ENCODE data around the gene C9orf85.
"Not testable (repeated sequence)": the region's sequence is repeated elsewhere in the genome, so short reads cannot be mapped to it uniquely, and the experiment has no call there.

The C9orf85 gene

GRCh38 chr9:71911061-71911907 is at the start of gene C9orf85, which contains the start of gene ABHD17B:
Gene C9orf85, plus strand, starts transcription at chr9:71911639. Its CDS starts 96 bp downstream, at chr9:71911735.
Gene ABHD17B, minus strand, starts transcription at chr9:71911193. Its CDS starts 36,113 bp downstream, at chr9:71875080.
- ATAC-seq, result peak; percentile 93 to 94

- ATAC-seq, result no peak
Measured at GRCh38 chr9:71863631-71864030, 47.8 kb upstream of the C9orf85 start.

GRCh38 chr9:71875345-71875744 is 36.1 kb upstream of the C9orf85 start:
- no peak for ATAC-seq

- ATAC-seq, result no peak
Measured at GRCh38 chr9:71876106-71876505, 35.3 kb upstream of the C9orf85 start.

GRCh38 chr9:71876829-71877228 is 34.6 kb upstream of the C9orf85 start:
- ATAC-seq, result no peak

- ATAC-seq, result no peak
Measured at GRCh38 chr9:71878327-71879274, 32.8 kb upstream of the C9orf85 start.

GRCh38 chr9:71879644-71880174 is 31.7 kb upstream of the C9orf85 start:
- ATAC-seq, result no peak

- no peak for ATAC-seq
Measured at GRCh38 chr9:71884005-71884404, 27.4 kb upstream of the C9orf85 start.

- peak; percentile 31 to 35 for ATAC-seq
Measured at GRCh38 chr9:71885467-71885866, 26.0 kb upstream of the C9orf85 start.

GRCh38 chr9:71886015-71886414 is 25.4 kb upstream of the C9orf85 start:
- ATAC-seq, result peak; percentile 71 to 81

GRCh38 chr9:71886541-71886940 is 24.9 kb upstream of the C9orf85 start:
- ATAC-seq, result no peak

GRCh38 chr9:71887362-71887761 is 24.1 kb upstream of the C9orf85 start:
- no peak for ATAC-seq

- ATAC-seq, result no peak
Measured at GRCh38 chr9:71890042-71890679, 21.3 kb upstream of the C9orf85 start.

GRCh38 chr9:71891557-71892189 is 19.8 kb upstream of the C9orf85 start:
- ATAC-seq, result no peak

- ATAC-seq, result no peak
Measured at GRCh38 chr9:71895117-71895516, 16.3 kb upstream of the C9orf85 start.

GRCh38 chr9:71895955-71896354 is 15.5 kb upstream of the C9orf85 start:
- peak in 1 of 2 donors; percentile 38 for ATAC-seq

GRCh38 chr9:71896761-71897160 is 14.7 kb upstream of the C9orf85 start:
- no peak for ATAC-seq

GRCh38 chr9:71897577-71897976 is 13.9 kb upstream of the C9orf85 start:
- peak; percentile 58 to 72 for ATAC-seq

GRCh38 chr9:71898756-71899155 is 12.7 kb upstream of the C9orf85 start:
- ATAC-seq, result not testable (repeated sequence)

- ATAC-seq, result no peak
Measured at GRCh38 chr9:71901695-71902597, 9.5 kb upstream of the C9orf85 start.

- ATAC-seq, result no peak
Measured at GRCh38 chr9:71904076-71904475, 7.4 kb upstream of the C9orf85 start.
